Endothelial cell of umbilical vein (primary cell): ENCODE measurements around the gene ZNF775. TPM values are rescaled to one million over a fixed set of nuclear protein-coding genes. Genes with fewer than 3 reads are reported as not detected.

Experiments used
- BruUV-seq: library from RNA; stranded (reverse); fragments of 400-500 nt; replicated peaks from 2 replicates; lab custom pipeline; 2021; lab: Mats Ljungman, UMichigan
- CTCF ChIA-PET: fragments of 300-600, 350-600 bp; sonication (Branson Sonifier 250); formaldehyde crosslinking; loops from one replicate; lab custom pipeline; 2021; ENCODE audit warnings: antibody characterized with exemption, inconsistent platforms; lab: Charles Lee
- POLR2A ChIA-PET: fragments of 300-600, 350-600 bp; sonication (Branson Sonifier 250); formaldehyde crosslinking; loops from one replicate; lab custom pipeline; 2021; ENCODE audit warnings: antibody characterized with exemption, inconsistent platforms; lab: Charles Lee
- DNase-seq: peaks from one replicate; pipeline ENCODE4 v3.0.0-alpha.2; 2011; ENCODE audit warnings: low read depth, low spot score
- FAIRE-seq: peaks from 2 replicates; lab custom pipeline; 2011; peaks lifted over from hg19 to GRCh38; lab: Jason Lieb, UNC
- H2AFZ ChIP-seq: 2 replicates; pipeline ENCODE4 v1.6.0; 2012; ENCODE audit warnings: low read depth, low read length, control low read depth, inconsistent platforms
- H3K27ac ChIP-seq: 2 replicates; pipeline ENCODE4 v1.5.1; 2011; ENCODE audit warnings: low read depth, mild to moderate bottlenecking, control low read depth, low read length, moderate library complexity; ENCODE audit not compliant: insufficient read depth
- H3K27me3 ChIP-seq, 2 experiments: 2 replicates each; pipeline versions ENCODE4 v1.6.0 to v1.6.1; 2011; ENCODE audit warnings: low read length in 2 of 2, mixed read lengths in 1 of 2; ENCODE audit not compliant: control insufficient read depth in 2 of 2, insufficient read depth in 2 of 2
- H3K36me3 ChIP-seq, 2 experiments: 2 replicates in 1 of 2; 3 replicates in 1 of 2; pipeline ENCODE4 v1.5.1; 2011; ENCODE audit warnings: low read length in 2 of 2, mild to moderate bottlenecking in 1 of 2, moderate library complexity in 1 of 2; ENCODE audit not compliant: control insufficient read depth in 2 of 2, insufficient read depth in 2 of 2; ENCODE audit errors: extremely low read depth in 1 of 2
- H3K4me1 ChIP-seq: 3 replicates; pipeline ENCODE4 v1.5.1; 2011; ENCODE audit warnings: mild to moderate bottlenecking, low read length; ENCODE audit not compliant: control insufficient read depth, insufficient read depth; ENCODE audit errors: extremely low read depth
- H3K4me2 ChIP-seq: 2 replicates; pipeline ENCODE4 v1.6.1; 2011; ENCODE audit warnings: low read length, control low read depth, mixed read lengths; ENCODE audit not compliant: insufficient read depth
- H3K4me3 ChIP-seq, 3 experiments: fragments of 200-600 bp in 1 of 3; sonication (generic), shearing (Covaris generic) in 1 of 3; replicated peaks in 1 of 3; 2 replicates each; pipeline ENCODE4 v1.5.1; 2011 to 2016; ENCODE audit warnings: control low read depth in 3 of 3, low read length in 3 of 3, mild to moderate bottlenecking in 2 of 3, inconsistent platforms in 1 of 3, low read depth in 1 of 3, moderate library complexity in 1 of 3; ENCODE audit not compliant: insufficient read depth in 1 of 3
- H3K79me2 ChIP-seq: 2 replicates; pipeline ENCODE4 v1.6.0; 2012; ENCODE audit warnings: low read length, inconsistent platforms; ENCODE audit not compliant: control insufficient read depth, insufficient read depth
- H3K9ac ChIP-seq: replicated peaks from 2 replicates; pipeline ENCODE3; 2011; ENCODE audit warnings: low read length, control low read depth; ENCODE audit not compliant: insufficient read depth; ENCODE audit errors: extremely low read depth
- H3K9me1 ChIP-seq: replicated peaks from 3 replicates; pipeline ENCODE4 v1.6.0; 2011; ENCODE audit warnings: mild to moderate bottlenecking, low read length; ENCODE audit not compliant: control insufficient read depth, insufficient read depth; ENCODE audit errors: extremely low read depth
- H3K9me3 ChIP-seq: replicated peaks from 2 replicates; pipeline ENCODE4 v1.5.1; 2012; ENCODE audit warnings: low read length, inconsistent platforms; ENCODE audit not compliant: control insufficient read depth, insufficient read depth
- H4K20me1 ChIP-seq: replicated peaks from 2 replicates; pipeline ENCODE3; 2011; ENCODE audit warnings: mild to moderate bottlenecking, low read length; ENCODE audit not compliant: control insufficient read depth, insufficient read depth; ENCODE audit errors: extremely low read depth
- CTCF ChIP-seq, 2 donors: IDR thresholded peaks; 1 replicate in 1 of 2; 2 replicates in 1 of 2; pipeline ENCODE4 v1.5.1; 2011; ENCODE audit warnings: low read length in 2 of 2, mild to moderate bottlenecking in 2 of 2, moderate library complexity in 2 of 2, control low read depth in 1 of 2, inconsistent platforms in 1 of 2, low read depth in 1 of 2; ENCODE audit not compliant: insufficient read depth in 1 of 2; ENCODE audit errors: extremely low read depth in 1 of 2
- EZH2 ChIP-seq: IDR thresholded peaks from 2 replicates; pipeline ENCODE4 v1.6.1; 2012; ENCODE audit warnings: borderline replicate concordance, low read depth, mild to moderate bottlenecking, moderate library complexity, low read length, inconsistent platforms; ENCODE audit not compliant: severe bottlenecking
- FOS ChIP-seq: IDR thresholded peaks from 2 replicates; pipeline ENCODE4 v1.6.1; 2011; ENCODE audit warnings: mild to moderate bottlenecking, low read length, moderate library complexity, borderline replicate concordance; ENCODE audit not compliant: insufficient read depth
- GATA2 ChIP-seq: IDR thresholded peaks from 2 replicates; pipeline ENCODE4 v1.7.0; 2011; ENCODE audit warnings: low read depth, mild to moderate bottlenecking, moderate library complexity, mixed read lengths, low read length; ENCODE audit not compliant: insufficient read length, insufficient read depth
- JUN ChIP-seq: IDR thresholded peaks from 2 replicates; pipeline ENCODE4 v1.6.1; 2011; ENCODE audit warnings: borderline replicate concordance, low read depth; ENCODE audit not compliant: insufficient read length, insufficient read depth
- MAX ChIP-seq: IDR thresholded peaks from 2 replicates; pipeline ENCODE4 v1.6.1; 2011; ENCODE audit not compliant: insufficient read depth, insufficient read length
- MYC ChIP-seq: IDR thresholded peaks from one replicate; pipeline ENCODE4 v1.6.1; 2011; ENCODE audit warnings: mild to moderate bottlenecking, low read depth, low read length
- POLR2AphosphoS5 ChIP-seq: IDR thresholded peaks from 2 replicates; pipeline ENCODE4 v1.6.1; 2012; ENCODE audit warnings: low read depth, mild to moderate bottlenecking, control low read depth, low read length, moderate library complexity; ENCODE audit not compliant: insufficient read depth
- dilution Hi-C: fragments of 300-500 bp; cut with MboI; formaldehyde crosslinking; loops from one replicate; pipeline ENCODE4 v1.15.0; 2019; ENCODE audit warnings: low sequenced_read_pairs; ENCODE audit not compliant: extremely low pct_ligation_motif_present
- intact Hi-C: fragments of 100-400 bp; cut with micrococcal nuclease; formaldehyde crosslinking; loops from one replicate; pipeline ENCODE4 v1.10.0; 2022
- polyA plus RNA-seq, 4 experiments: library from polyadenylated mRNA; depleted of rRNA in 3 of 4; stranded (reverse) in 3 of 4; unstranded in 1 of 4; fragments of >200 nt; gene quantifications; 2 replicates each; pipeline versions ENCODE4 v1.2.1 to v1.2.3, GENCODE V29; 2011 to 2012; ENCODE audit warnings: missing spikeins in 1 of 4
- total RNA-seq: library from RNA; stranded (reverse); gene quantifications from 2 replicates; pipeline ENCODE4 v1.2.3, GENCODE V29; 2021

The ZNF775 gene
- total and polyA plus RNA-seq, 2 donors (not counting 3 experiments of a cell fraction or from before 2014, with no cell fraction given) = 5.8 to 8.3 TPM

- BruUV-seq = no TSS peak
- Histone ChIP-seq H3K4me1 (no peaks in the 10 kb centered on the region), H3K79me2 (no peaks in the 10 kb centered on the region), H3K9me3 (no peaks in the 10 kb centered on the region), H3K9me1 (no peaks in the 10 kb centered on the region), H3K27ac (no peak overlapping the region), H2AFZ (no peak overlapping the region), H3K4me2 (no peak overlapping the region), H3K36me3 (peaks cover 0 to 17% of the 10 kb centered on the region in 2 experiments), H4K20me1 (no peaks in the 10 kb centered on the region), H3K27me3 (no peaks in the 10 kb centered on the region), H3K9ac (no peak overlapping the region), H3K4me3 (no peak overlapping the region)
- POLR2A ChIA-PET = no interaction called here
- intact Hi-C loops = no loop called here
- dilution Hi-C loops = no loop called here
- CTCF ChIA-PET = no interaction called here
- TF ChIP-seq POLR2AphosphoS5 = no peak
- TF ChIP-seq FOS = no peak
- TF ChIP-seq EZH2 = no peak
- TF ChIP-seq MYC = no peak
- TF ChIP-seq JUN = no peak
- TF ChIP-seq MAX = no peak
- no peak for TF ChIP-seq CTCF (IDR thresholded peaks at IDR 0.05; ENCODE audit: extremely low read depth in 1 of 2, insufficient read depth in 1 of 2, low read depth in 1 of 2, low read length in 2 of 2)
- no peak for TF ChIP-seq GATA2
- no peak for FAIRE-seq
- DNase-seq = no peak
These were observed 18.4 kb downstream of the ZNF775 start for GRCh38 chr7:150397346-150398107.
